Placental epithelial cell (primary cell): ENCODE measurements around the gene FRK. TPM values are rescaled to one million over a fixed set of nuclear protein-coding genes. Genes with fewer than 3 reads are reported as not detected.

Source experiments
- total RNA-seq: library from RNA; depleted of rRNA; stranded (reverse); fragments of >200 nt; gene quantifications from 2 replicates; pipeline ENCODE4 v1.2.3, GENCODE V29; 2012

Gene FRK
- total RNA-seq = 5.1 and 6.5 TPM in 2 replicates

DNA sequence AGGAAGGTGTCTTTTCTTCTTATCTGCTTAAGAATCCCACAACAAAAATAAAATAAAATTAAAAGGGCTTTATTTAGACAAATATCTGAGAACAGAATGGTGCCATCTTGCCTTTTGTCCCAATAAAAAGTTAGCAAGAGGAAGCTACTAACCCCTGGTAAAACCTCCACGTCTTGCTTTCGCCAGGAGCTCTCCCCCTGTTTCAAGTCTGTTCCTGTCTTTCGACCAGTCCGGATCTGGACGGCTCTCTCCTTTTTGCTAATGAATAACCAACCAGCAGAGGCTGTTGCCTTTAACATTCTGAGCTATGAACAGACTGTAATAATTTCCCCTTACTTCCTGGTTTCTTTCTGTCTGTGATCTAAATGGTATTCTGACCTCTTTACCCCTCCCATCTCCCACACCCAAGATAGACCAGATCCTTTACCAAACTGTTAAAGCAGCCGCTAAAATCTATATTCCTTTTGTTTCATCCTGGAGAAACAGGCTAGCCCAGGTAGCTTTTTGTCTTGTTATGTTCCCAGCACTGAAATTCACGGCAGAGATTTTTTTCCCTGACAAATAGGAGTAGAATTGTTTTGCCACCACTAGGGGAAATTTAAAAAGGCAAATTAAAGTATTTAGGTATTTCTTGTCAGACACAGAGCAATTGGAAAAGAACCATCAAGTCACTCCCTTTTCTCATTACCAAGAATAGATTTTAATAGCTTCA lies at the start of gene FRK:
TSS of gene FRK (minus strand) at position 320 of the 712 bp plus-strand sequence. CDS start 580 bp downstream, outside the sequence.

GRCh38 chr6:116100419-116101301 lies 40.0 kb upstream of the FRK start, which contains the start of gene NT5DC1:
Gene NT5DC1 (plus strand): TSS chr6:116100853. CDS start chr6:116100931, 78 bp downstream.

Other genes with a start within 250 kb of the FRK start
- 5.9 and 13.8 TPM in 2 replicates for gene NT5DC1, start 40.0 kb upstream of the FRK start, total RNA-seq
- gene COL10A1, start 65.2 kb upstream of the FRK start, total RNA-seq = under 0.01 TPM in 1 of 2 replicates, not detected in the other
- gene TSPYL4, start 193.2 kb upstream of the FRK start, total RNA-seq = 10.2 and 27.7 TPM in 2 replicates
- 84.4 and 124 TPM in 2 replicates for gene TSPYL1, start 219.0 kb upstream of the FRK start, total RNA-seq